COR-L47 (cell line): ENCODE measurements around the gene NCK2.

Experiments used
- DNase-seq: peaks from one replicate; lab custom pipeline; 2025; lab: John Stamatoyannopoulos, UW

Gene NCK2

DNA sequence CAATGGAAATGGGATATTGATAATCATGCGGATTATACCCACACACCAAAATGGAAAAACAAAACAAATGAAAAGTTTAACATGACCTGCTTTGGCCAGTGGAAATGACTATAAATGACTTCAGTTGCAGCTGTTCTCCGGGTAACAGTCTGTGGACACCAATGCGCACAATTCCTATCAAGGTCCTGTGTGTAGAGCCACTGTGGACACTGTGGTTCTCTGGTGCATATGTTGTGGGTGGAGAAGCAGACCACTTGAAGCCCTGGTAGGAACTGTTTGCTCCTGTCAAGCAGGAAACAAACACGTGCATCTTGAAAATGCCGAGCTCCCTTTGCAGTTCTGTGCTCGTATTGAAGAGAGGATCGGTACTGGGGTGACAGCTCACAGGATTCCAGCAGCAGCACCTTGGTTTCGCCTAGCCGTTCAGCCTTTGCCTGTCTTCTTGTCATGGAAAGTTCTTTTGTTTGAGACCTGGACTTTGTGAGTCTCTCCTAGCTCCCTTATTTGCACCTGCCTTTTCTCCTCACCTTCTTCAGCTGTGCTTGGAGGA is 32.9 kb downstream of the NCK2 start:
- DNase-seq: no peak

DNA sequence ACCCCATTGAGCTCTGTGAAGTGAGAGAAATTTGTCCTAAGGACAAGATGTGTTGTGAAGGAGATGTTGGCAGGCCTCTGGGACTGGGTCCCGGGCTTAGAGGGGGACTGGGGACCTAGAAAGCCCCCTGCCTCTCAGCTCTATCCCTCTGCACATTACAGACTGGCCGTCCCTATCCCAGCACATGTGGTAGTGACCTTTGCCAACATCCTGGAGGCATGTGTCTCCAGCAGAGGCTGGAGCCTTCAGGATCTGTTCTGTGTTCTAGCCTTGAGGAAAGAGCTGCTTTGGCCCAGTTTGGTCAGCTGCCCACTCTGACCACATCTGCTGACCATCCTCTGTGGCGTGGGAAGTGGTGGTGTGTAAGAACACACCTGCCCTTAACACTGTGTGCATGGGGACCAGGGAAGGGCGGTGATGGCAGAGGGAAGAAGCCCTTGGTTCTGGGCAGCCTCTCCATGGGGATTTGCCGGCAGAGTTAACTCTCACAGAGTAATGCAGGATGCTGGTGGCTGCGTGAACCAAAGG is 33.4 kb downstream of the NCK2 start:
- DNase-seq: no peak

DNA sequence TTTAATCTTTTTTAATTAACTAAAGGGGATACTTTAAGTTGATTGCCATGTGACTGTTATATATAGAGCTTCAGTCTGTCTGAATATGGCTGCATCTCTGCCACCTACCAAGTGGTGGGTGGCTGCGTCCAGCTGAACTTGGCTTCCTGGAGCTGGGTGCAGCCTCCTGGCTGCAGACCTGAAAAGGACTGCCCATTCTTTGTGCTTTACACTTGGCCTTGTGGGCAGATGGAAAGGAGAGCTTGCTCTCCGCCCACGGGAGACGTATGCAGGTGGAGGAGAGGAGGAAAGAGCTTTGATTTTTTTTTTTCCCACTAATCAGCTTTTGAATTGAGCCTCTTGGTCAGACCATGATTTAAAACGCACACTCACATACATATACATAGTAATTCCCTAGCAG is 34.7 kb downstream of the NCK2 start:
- DNase-seq: no peak

- no peak for DNase-seq
Observed at GRCh38 chr2:105780606-105781005, 35.9 kb downstream of the NCK2 start.

- no peak for DNase-seq
Observed at GRCh38 chr2:105781274-105781978, 36.7 kb downstream of the NCK2 start.

DNA sequence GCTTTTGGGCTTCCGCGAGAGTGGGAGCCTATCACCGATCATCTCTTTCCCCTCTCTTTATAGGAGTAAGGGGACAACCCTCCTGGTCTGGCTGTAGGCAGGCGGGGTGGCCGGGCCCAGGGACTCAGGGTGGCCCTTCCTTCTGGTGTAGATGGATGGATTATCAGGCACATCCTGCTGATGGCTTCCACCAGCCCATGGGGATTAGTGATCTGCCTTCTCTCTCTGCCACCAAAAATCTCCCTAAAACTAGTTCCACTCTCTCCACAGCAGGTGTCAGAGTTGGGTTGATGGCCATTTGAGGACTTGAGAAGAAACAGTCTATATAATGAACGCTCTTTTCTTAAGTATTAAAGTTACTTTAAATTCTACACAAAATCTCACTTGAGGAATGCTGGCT is 37.4 kb downstream of the NCK2 start:
- no peak for DNase-seq

- no peak for DNase-seq
Observed at GRCh38 chr2:105782646-105783045, 37.9 kb downstream of the NCK2 start.

DNA sequence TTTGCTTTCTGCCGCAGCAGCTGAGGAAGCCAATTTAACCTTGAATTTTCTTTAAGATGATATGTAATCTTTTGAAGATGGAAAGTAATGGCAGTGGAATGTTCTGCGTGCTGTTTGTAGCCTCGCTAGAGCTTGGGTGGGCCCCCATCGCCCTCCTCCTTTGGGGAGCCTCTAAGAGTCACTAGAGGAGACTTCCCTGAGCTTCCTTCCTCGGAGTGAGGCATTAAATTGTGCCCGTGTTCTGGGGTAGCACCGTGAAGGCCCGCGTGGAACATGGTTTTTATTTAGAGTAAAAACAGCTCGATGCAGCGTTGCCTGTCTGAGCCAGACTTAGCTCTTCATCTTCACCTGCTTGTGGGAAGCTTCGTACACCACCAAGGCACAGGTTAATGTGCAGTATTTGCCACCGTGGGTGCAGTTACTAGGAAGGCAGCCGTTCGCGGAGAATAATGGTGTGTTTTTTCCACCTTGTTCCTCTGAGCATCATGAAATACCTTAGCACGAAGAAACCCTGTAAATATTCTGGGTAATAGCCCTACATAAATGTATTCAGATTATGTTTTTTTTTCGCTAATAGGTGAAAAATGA is 38.5 kb downstream of the NCK2 start:
- DNase-seq: no peak

DNA sequence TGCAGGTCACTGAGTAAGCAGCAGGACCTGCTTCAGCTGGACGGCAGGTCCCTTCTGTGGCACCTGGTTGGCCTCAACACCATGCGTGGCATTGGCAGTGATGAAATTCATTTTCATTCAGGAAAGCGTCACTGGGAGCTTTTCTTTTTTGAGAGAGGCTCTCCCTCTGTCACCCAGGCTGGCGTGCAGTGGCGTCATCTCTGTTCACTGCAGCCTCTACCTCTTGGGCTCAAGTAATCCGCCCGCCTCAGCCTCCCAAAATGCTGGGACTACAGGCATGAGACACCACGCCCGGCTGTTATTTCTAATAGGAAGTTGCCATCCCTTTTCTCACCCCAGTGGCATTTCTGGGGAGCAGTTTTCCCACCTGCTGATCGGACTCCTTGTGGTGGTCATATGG is 39.3 kb downstream of the NCK2 start:
- DNase-seq: no peak

- no peak for DNase-seq
Observed at GRCh38 chr2:105784589-105784988, 39.9 kb downstream of the NCK2 start.

- DNase-seq: no peak
Observed at GRCh38 chr2:105785095-105785847, 40.6 kb downstream of the NCK2 start.

- no peak for DNase-seq
Observed at GRCh38 chr2:105786231-105787230, 41.8 kb downstream of the NCK2 start.

GRCh38 chr2:105787376-105788318 is 42.9 kb downstream of the NCK2 start:
- DNase-seq: no peak

GRCh38 chr2:105788670-105789290 is 44.1 kb downstream of the NCK2 start:
- DNase-seq: no peak

- DNase-seq: no peak
Observed at GRCh38 chr2:105789745-105790460, 45.2 kb downstream of the NCK2 start.

GRCh38 chr2:105790461-105791149 is 45.9 kb downstream of the NCK2 start:
- DNase-seq: no peak

DNA sequence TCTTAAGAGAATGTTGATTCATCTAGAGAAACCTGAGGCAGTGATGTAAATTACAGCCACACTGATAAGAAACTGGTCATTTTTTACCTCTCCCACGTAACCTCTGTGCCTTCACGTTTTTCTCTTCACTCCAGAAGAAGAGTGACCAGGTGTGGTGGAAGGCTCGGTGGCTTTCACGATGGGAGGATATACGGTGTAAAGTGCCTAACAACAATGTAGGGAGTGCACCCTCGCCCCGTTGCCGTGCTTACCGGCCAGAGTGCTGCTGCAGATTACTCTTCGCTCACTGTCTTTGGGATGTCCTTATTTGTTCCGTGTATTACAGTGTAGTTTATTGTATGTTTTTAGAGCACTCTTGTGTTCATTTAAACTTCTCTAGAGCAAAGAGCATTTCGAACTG is 46.5 kb downstream of the NCK2 start:
- no peak for DNase-seq

GRCh38 chr2:105792561-105792960 is 47.8 kb downstream of the NCK2 start:
- no peak for DNase-seq
